ENCODE measurements around the gene HSF2BP.
"Not testable (repeated sequence)": the region's sequence is repeated elsewhere in the genome, so short reads cannot be mapped to it uniquely, and the experiment has no call there.

DNA sequence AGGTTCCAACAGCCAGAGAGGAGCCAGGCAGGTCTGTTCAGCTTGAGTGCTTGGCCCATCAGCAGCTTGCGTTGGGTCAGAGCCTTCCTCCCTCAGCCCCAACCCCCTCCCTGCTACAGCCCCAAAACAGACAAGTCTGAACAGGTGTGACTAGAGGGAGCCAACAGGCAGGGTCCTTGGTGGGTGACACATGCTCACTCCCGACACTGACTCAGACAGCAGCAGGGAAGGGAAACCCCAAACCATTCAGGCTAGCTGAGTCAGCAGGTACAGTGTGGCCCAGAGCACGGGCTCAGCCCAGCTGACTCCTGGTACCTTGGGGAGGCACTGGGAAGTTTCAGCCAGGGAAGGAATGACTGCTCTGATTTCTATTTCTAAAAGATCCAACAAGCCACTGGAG, 148.6 kb downstream of the HSF2BP start:
- not testable (repeated sequence) for TF ChIP-seq POLR2A (IDR thresholded peaks at IDR 0.05)
- TF ChIP-seq, protein P1, sequence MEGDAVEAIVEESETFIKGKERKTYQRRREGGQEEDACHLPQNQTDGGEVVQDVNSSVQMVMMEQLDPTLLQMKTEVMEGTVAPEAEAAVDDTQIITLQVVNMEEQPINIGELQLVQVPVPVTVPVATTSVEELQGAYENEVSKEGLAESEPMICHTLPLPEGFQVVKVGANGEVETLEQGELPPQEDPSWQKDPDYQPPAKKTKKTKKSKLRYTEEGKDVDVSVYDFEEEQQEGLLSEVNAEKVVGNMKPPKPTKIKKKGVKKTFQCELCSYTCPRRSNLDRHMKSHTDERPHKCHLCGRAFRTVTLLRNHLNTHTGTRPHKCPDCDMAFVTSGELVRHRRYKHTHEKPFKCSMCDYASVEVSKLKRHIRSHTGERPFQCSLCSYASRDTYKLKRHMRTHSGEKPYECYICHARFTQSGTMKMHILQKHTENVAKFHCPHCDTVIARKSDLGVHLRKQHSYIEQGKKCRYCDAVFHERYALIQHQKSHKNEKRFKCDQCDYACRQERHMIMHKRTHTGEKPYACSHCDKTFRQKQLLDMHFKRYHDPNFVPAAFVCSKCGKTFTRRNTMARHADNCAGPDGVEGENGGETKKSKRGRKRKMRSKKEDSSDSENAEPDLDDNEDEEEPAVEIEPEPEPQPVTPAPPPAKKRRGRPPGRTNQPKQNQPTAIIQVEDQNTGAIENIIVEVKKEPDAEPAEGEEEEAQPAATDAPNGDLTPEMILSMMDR (IDR thresholded peaks at IDR 0.05): not testable (repeated sequence)
